ENCODE data around the gene UGCG.

DNA sequence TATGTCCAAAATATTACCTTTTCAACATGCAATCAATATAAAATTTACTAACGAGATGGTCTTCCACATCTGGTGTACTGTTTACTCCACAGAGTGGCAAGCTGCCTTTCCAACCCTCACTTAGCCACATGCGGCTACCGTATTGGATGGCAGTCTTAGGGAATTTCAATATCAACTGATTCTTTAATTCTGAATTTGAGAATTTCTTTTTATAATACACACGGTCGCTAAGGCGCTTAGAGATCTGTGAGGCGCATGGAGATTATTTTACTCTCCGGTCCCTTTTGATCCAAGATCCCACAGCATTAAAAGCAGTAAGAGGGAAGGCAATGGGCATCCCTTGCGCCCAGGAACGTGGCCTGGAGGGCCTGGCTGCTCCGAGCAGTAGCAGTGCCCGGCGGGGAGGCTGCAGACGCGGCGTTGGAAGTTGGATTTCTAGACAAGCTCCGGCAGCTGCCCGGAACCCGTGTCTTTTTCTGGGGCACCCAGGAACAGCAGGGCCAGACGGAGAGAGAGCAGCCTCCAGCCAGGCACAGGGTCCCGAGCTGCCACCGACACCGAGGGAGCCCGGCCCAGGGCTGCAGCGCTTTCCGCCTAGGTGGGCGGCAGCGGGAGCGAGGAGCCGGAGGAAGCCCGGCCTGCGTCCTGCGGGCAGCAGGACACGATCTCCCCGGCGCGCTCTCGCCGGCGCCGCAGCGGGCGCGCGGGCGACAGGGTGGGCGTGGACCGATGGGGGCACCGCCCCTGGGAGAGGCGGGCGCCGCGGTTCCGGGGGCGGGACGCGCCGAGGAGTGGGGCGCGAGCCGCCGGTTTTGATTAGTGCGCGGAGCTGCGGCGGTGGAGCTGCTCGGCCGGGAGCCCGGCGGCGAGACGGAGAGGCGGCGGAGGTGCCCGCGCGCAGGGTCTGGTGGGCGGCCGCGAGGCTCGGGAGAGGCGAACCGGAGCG, at the start of gene UGCG:
- TF ChIP-seq SMC3 (IDR thresholded peaks at IDR 0.05; ENCODE audit: low read depth, low read length), result no peak
- TF ChIP-seq, protein P1, sequence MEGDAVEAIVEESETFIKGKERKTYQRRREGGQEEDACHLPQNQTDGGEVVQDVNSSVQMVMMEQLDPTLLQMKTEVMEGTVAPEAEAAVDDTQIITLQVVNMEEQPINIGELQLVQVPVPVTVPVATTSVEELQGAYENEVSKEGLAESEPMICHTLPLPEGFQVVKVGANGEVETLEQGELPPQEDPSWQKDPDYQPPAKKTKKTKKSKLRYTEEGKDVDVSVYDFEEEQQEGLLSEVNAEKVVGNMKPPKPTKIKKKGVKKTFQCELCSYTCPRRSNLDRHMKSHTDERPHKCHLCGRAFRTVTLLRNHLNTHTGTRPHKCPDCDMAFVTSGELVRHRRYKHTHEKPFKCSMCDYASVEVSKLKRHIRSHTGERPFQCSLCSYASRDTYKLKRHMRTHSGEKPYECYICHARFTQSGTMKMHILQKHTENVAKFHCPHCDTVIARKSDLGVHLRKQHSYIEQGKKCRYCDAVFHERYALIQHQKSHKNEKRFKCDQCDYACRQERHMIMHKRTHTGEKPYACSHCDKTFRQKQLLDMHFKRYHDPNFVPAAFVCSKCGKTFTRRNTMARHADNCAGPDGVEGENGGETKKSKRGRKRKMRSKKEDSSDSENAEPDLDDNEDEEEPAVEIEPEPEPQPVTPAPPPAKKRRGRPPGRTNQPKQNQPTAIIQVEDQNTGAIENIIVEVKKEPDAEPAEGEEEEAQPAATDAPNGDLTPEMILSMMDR (conservative IDR thresholded peaks at IDR 0.05; ENCODE audit: low read depth, low read length), result no peak
- TF ChIP-seq POLR2A (IDR thresholded peaks at IDR 0.05; ENCODE audit: low read depth, low read length), result peak; percentile 94
- TF ChIP-seq CEBPB (IDR thresholded peaks at IDR 0.05; ENCODE audit: low read depth, low read length), result no peak
- TF ChIP-seq, protein P2, sequence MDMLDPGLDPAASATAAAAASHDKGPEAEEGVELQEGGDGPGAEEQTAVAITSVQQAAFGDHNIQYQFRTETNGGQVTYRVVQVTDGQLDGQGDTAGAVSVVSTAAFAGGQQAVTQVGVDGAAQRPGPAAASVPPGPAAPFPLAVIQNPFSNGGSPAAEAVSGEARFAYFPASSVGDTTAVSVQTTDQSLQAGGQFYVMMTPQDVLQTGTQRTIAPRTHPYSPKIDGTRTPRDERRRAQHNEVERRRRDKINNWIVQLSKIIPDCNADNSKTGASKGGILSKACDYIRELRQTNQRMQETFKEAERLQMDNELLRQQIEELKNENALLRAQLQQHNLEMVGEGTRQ (IDR thresholded peaks at IDR 0.05; ENCODE audit: low read depth, low read length), result no peak
- peak; percentile 70; the same call in 1 of the 2 replicates for TF ChIP-seq MXI1 (IDR thresholded peaks at IDR 0.05; ENCODE audit: borderline replicate concordance, low read depth, low read length)
- peak; percentile 2; the same call in 1 of the 2 replicates for TF ChIP-seq RAD21 (IDR thresholded peaks at IDR 0.05; ENCODE audit: low read length)
- no peak for TF ChIP-seq RCOR1 (IDR thresholded peaks at IDR 0.05; ENCODE audit: insufficient replicate concordance, low read length)
